Measurements from ENCODE around the gene YTHDC2.

Gene YTHDC2

DNA sequence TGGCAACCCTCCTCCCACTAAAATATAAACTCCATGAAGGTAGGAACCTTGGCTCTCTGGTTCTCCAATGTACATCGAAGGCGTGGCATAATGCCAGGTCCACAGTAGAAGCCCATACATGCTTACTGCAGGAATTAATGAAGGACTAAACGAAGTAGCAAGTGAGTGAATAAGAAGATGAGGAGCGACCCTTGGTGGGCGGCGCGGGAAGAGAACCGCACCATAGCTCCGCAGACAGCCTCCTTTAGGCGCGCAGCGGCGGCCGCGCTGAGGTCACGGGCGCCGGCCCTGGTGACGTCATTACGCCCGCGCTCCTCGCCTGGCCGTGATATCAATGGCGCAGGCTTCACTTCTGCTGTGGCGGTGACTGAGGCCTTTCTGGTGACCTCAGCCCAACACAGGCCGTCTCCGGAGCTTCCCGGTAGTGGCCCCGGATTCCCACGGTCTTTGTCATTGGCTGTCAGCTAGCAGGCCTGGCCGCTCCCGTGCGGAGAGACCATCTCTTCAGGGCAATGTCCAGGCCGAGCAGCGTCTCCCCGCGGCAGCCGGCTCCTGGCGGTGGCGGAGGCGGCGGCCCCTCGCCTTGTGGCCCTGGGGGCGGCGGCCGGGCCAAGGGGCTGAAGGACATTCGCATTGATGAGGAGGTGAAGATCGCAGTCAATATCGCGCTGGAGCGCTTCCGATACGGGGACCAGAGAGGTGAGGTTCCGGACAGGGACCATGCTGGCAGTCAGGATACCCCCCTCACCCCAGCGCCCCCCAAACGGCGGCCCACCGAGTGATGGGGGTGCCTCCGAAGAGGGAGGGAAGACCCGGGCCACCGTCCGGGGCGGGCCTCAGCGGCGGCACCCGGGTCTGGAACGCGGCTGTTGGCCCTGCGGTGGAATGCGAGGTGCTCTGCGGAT is at the start of gene YTHDC2:
Gene YTHDC2, plus strand, starts transcription at position 311 of the 905 bp plus-strand sequence. Its CDS starts 202 bp downstream, at position 513.
- FAIRE-seq (no peak), DNase-seq (ENCODE audit: low spot score) (peak; percentile 82)

DNA sequence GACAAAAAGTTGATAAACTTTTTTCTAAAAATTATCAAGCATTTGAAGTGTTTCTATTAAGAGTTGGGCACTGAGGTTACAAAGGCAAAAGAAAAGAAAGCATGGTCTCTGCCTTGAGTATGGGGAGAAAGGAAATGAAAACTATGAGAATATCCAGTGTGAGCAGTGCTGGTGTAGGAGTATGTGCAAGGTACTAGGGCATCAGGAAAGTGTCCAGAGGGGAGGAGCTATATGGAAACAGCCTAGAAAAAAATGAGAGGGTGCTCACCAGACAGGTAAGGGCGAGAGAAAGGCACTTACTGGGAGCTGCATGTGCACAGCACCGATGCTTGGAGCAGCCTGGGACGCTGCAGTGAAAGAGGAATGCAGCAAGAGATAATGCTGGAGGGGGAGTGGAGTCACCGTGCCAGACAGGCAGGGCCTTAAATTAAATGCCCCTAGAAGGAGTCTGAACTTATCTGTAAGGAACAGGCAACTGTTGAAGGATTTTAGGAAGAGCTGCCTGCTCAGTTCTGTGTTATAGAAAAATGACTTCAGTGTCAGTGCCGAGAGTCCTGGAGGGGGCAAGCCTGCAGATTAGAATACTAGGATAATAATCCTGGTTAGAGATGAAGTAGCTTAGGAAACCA is 39.3 kb upstream of the YTHDC2 start:
- no peak for FAIRE-seq
- no peak for DNase-seq (ENCODE audit: low spot score)

DNA sequence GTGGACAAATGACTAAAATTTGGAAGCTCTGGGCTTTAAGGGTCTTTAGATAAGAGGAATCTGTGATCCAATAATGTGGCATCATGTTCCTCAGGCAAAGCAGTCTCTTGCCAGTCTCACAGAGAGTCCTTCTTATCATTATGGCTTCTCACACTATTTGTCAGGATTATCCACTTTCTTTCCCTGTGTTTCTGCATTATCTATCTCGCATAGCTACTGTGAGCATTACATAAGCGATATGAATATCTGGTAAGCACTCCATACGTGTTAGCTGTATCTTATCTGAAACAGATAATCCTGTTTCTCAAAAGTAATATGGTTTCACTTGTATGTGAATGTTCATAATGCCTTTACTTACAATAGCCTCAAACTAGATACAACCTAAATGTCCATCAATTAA is 34.8 kb upstream of the YTHDC2 start:
- DNase-seq (ENCODE audit: low spot score) (no peak), FAIRE-seq (no peak)

DNA sequence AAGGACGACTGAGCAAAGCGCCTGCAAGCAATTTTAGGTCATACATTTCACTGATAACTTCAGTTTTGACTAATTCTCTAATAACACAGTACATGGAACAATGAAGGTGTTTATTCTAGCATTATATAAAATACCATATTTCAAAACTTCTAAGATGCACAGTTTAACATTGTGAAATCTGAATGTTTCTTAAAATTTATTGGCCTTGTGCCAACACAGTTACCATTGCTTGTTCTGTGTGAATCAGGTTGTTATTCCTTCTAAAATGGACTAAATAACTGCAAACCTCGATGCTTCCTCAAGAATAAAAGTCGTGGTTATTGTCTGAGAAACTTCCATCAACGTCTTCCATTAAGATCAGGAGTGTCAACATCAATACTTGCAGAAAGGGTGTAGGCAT is 33.3 kb upstream of the YTHDC2 start:
- DNase-seq (ENCODE audit: low spot score) (no peak), FAIRE-seq (no peak)

DNA sequence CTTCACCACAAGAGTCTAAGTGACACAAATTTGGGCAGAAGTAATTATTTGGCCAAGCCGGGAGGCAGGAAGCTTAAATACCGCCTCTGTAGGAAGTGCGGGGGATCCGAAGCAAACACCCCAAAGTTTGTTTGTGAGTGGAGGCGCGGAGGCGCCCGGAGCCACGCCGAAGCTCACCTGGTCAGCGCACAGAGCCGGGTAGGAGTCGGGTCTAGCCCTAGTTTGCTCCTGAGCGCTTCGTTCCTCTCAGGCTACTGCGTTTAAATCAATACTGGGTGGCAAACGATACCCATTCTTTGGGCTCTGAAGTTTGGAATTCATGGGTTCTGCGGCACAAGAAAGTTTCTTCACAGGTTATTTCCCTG is 26.1 kb upstream of the YTHDC2 start:
- FAIRE-seq (no peak), DNase-seq (ENCODE audit: low spot score) (no peak)

DNA sequence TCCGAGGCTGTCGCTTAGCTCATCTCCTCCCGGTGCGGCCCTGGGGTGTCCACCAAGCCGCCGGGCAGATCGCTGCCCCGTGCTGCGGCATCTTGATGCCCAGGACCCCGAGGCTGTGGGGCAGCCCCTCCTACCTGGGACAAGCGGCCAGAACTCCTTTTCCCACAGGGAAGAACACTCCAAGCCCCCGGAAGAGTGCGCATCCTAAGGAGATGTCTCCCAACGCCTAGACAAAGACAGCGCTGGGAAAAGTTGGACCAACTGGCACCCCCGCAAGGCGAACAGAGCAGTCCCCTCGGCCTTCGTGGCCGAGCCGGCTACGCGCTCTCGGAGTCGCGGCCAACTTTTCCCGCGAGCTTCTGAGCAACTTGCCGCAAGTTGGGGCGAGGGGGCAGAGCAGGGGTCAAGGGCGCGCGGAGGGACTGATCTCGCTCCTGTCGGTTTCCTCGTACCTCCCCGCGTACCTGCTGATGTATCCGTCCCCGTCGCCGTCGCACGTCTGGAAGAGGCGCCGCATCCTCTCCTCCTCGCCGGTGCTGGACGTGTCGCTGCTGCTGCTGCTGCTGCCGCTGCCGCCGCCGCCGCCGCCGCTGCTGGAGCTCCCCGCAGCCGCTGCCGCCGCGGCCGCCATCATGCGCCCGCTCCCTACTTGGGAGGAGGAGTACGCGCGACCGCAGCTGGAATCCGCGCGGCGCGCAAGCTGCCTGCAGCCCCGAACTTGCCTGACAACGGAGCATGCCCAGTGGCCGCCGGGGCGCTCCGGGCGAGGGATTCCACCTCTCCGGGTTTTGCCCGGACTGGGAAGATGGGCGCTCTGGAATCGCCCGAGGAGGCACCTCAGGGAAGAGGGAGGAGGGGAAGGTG is 25.5 kb upstream of the YTHDC2 start, which contains the start of gene MCC:
Gene MCC, minus strand, starts transcription at position 673 of the 864 bp plus-strand sequence.
- no peak for FAIRE-seq

DNA sequence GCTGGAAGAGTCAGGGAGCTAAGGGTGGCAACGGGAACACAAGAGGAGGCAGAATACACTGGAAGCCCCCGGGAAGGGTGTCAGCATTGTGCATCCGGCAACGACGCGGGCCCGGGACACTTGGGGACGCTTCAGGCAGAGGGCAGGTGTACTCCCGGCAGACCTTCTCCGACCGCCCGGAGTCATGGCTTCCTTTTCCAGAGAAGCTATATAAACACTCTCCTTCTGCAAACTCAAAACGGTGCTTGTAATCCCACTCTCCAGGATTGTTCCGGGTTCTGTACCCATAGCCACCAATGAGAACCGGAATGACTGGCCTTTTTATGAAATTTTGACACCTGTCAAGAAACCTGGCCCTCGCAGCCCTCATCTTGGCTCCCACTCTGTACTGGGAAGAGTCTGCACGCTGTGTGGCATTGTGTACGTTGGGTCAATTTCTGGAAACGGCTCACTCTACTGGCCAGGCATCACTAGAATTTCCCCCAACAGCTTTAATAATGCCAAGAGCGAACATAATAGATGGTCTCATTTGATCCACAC is 24.8 kb upstream of the YTHDC2 start:
- DNase-seq (ENCODE audit: low spot score) (no peak), FAIRE-seq (no peak)

More for the DNA sequence above, 25.5 kb upstream of the YTHDC2 start, which contains the start of gene MCC:
- peak; percentile 60 for DNase-seq (ENCODE audit: low spot score)

DNA sequence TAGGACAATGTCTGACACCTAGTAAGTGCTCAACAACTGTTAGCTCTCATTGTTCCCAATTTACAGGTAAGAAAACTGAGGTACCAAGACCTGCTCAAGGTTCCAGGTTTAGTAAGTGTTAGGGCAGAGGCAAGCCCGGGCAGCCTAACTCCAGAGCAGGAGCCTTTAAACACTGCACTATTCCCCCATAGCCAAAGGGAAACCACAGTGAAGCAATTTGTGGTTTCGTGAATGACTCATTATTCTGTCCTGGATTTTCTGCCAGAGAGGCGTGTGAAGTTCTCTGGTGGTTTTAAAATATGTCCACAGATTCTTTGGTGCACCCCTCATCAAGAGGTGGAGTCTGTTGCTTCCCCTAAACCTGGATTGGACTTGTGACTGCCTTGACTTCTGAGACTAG is 24.2 kb upstream of the YTHDC2 start:
- DNase-seq (ENCODE audit: low spot score) (peak; percentile 95), FAIRE-seq (peak; percentile 99)

DNA sequence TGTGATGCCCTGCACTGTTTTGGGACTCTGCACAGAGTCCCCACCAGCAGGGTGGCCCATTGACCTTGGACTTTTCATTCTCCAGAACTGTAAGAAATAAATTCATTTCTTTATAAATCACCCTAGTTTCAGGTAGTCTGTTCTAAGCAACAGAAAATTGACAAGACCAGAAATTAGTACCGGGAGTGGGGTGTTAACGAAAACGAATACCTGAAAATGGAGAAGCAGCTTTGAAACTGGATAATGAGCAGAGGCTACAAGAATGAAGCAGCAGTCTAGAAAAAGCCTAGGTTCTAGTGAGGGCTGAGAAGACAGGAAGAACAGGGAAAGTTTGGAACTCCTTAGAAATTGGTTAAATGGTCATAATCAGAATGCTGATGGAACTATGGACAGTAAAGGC is 23.2 kb upstream of the YTHDC2 start:
- FAIRE-seq (no peak), DNase-seq (ENCODE audit: low spot score) (no peak)

DNA sequence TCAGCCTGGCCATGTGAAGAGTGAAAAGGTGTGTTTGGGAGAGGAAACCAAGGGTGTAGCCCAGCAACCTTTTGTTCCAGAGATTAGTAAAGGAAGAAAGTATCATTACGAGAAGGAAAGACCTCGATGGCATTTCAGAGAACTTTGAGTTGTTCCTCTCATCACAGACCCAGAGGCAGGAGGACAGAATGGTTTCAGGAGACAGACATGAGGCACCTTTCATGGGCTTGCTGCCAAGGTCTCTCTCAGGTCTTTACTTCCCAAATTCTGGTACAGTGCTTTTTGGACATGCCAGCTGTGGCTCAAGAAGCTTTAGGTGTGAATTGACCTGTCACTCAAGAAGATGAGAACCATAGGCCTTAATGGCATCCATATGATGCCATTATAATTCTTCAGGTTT is 22.5 kb upstream of the YTHDC2 start:
- FAIRE-seq, result no peak

DNA sequence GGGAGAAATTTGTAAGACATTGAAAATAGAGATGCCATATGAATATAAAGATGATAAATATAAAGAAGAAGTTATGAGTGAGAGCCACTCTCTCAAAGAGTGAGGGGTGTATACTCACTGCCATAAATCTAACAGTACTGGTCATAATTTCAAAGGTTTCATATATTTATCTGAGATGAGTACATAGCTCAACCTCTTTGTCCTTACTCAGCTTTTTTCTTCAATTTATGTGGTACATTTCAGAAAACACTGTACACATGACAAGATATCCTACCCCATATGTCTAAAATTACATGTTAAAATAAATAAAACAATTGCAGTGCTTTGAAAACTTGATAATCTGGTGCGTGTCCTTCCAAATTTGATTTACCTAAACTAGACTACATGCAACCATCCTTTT is 20.0 kb upstream of the YTHDC2 start:
- DNase-seq (ENCODE audit: low spot score), result no peak
- no peak for FAIRE-seq

More for the DNA sequence above, 22.5 kb upstream of the YTHDC2 start:
- DNase-seq (ENCODE audit: low spot score), result no peak

DNA sequence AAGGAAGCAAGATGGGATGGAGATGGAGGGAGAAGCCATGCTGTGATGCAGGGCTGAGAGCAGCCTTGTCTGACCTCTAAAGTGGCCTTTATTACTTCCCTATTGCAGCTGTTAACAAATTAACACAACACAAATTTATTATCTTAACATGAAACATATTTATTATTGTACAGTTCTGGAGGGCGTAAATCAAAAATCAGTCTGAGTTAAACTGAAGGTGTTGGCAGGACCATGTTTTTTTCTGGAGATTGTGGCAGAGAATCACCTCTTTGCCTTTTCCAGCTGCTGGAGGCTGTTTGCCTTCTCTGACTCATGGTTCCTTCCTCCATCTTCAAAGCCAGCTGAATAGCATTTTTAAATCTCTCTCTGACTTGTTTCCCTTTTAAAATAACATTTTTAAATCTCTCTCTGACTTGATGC is 18.1 kb upstream of the YTHDC2 start:
- no peak for FAIRE-seq
- DNase-seq (ENCODE audit: low spot score), result no peak

DNA sequence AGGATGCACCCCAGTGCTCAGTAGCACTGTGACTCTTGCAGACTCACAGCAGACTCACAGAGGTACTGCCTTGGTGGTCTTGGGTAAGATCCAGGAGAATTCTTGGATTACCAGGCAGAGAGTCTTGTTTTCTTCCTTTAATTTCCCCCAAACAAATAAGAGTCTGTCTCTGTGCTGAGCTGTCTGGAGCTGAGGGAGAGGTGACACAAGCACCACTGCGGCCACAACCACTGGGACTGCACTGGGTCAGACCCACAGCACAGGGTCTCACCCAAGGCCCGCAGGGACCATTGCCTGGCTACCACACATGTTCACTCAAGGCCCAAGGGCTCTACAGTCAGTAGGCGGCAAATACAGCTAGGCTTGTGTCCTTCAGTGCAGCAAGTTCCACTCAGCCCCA is 11.4 kb upstream of the YTHDC2 start:
- FAIRE-seq, result no peak
- DNase-seq (ENCODE audit: low spot score), result no peak

DNA sequence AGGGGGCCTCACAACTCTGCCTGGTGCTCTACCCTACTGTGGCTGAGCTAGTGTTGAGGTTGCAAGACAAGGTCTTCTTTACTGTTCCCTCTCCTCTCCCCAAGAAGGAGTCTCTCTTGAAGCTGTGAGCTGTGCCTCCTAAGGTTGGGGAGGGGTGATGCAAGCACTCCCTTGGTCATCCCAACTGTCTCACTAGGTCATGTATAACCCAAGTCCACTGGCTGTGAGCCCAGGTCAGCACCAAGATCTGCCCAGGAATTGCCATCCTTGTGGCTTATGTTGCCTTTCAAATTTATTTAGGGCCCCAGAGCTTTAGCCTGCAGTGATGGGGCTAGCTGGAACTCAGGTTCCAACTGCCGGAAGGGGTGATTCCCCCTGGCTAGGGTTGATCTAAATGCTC is 10.3 kb upstream of the YTHDC2 start:
- DNase-seq (ENCODE audit: low spot score), result no peak
- FAIRE-seq, result no peak

DNA sequence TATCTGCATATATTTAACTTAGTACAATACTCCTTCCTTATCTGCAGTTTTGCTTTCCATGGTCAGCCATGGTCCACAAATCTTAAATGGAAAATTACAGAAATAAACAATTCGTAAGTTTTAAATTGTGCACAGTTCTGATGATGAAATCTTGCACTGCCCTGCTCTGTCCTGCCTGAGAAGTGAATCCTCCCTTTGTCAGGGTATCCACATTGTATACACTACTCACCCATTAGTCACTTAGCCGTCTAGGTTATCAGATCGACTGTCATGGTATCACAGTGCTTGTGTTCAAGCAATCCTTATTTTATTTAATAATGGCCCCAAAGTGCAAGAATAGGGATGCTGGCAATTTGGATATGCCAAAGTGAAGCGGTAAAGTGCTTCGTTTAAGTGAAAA is 8.3 kb upstream of the YTHDC2 start:
- no peak for FAIRE-seq

DNA sequence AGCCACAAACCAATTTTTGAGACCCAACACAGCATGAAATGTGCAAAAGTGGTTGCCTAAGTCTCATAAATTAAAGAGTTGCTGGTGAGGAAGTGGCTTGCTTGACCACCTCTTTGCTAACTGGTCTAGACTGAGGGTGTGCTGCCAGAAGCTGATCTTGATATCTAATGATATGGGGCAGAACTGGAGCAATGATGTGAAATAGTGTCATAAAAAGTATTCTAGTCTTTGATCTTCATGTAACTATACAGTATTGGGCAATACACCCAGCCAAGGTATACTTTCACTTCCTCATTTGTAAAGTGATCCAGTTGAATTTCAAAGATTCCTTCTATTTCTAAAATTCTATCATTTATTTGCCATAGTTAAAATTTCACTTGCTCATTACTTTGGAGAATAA is 5.9 kb upstream of the YTHDC2 start:
- no peak for FAIRE-seq
- no peak for DNase-seq (ENCODE audit: low spot score)

More for the DNA sequence above, 8.3 kb upstream of the YTHDC2 start:
- DNase-seq (ENCODE audit: low spot score), result no peak

DNA sequence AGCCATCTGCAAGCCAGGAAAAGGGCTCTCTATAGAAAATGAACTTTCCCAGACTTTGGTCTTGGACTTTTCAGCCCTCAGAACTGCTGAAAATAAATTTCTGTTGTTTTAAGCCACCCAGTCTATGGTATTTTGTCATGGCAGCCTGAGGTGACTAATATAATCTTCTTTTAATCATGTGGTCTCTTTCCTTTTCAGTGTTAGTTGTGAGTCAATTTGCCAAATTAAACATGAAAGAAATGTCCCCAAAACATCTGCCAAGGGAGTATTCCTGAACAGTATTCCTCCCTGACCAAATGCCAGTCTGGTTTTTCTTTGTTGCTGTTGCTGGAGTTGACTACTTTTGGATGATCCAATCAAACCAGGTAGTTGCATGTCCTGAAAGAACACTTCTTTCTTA is 4.7 kb upstream of the YTHDC2 start:
- no peak for FAIRE-seq

DNA sequence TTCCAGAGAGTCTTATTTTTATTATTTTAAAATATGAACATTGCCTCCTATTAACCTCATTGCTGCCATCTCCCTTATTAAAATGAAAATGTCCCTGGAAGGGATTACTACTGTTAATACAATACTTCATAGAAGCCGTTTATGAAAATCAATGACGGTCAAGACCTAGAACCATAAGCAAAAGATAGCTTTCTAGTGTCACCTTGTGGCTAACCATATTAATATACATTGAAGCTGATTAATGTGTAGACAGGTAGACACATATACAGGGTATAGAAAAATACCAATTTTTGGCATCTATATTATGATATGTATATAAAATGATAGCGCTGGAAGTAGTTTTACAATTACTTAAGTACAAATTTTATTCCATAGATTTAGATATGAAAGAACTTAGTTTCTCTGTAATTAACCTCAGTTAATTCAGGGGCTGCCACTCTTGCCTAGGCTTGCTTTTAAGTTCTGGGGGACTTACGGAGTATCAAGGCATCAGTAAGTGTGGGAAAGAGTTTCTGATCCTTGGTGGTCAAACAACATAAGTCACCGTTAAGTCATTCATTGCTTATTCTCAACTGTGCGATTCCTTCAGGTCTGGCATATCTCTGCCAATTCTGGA is 2.5 kb upstream of the YTHDC2 start:
- FAIRE-seq, result peak; percentile 67
- DNase-seq (ENCODE audit: low spot score), result peak; percentile 39

More for the DNA sequence above, 4.7 kb upstream of the YTHDC2 start:
- no peak for DNase-seq (ENCODE audit: low spot score)

DNA sequence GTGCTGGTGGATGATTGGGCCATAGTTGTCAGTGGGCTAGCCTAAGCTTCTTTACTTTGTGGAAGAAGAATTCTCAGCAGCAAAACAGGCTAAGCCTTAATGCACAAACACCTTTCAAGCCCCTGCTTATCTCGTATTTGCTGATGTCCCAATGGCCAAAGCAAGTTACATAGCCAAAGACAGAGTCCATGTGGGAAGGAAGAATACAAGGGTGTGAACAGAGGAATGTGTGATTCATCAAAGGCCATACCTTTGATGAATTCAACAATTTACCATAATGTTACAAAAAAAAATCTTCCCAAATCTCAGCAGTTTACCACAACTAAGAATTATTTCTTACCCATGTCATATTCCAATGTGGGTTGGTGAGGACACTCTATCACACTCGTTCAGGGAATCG is 1.2 kb upstream of the YTHDC2 start:
- no peak for FAIRE-seq
- no peak for DNase-seq (ENCODE audit: low spot score)

DNA sequence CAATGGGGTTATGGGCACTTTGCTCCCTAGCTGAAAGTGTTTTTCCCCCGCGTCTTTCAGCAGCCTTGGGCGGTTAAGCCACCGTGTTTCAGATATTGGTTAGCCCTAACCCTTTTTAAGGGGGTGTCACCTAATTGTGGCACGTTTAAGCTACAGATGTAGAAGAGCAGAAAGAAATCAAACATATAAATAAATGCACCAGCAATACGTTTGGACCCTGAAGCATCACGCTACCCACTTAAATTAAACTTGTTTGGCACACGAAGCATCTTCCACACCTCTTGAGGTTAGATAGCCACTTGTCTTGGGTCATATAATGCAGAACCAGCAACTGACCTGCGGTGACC is 768 bp downstream of the YTHDC2 start:
- DNase-seq (ENCODE audit: low spot score) (no peak), FAIRE-seq (no peak)

DNA sequence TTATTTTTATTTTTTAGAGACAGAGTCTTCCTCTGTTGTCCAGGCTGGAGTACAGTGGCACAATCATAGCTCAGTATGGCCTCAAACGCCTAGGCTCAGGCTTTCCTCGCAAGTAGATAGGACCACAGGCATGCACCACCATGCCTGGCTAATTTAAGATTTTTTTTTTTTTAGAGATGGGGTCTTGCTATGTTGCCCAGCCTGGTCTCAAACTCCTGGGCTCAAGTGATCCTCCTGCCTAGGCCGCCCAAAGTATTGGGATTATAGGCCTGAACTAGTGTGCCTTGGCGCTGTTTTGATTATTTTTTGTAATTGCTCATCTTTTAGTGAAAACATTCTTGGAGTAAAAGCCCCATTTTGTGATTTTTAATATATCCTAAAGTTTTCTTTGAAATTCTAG is 5.4 kb downstream of the YTHDC2 start:
- no peak for FAIRE-seq
- no peak for DNase-seq (ENCODE audit: low spot score)

All from RCC 7860 (cell line).